Measurements from ENCODE around the gene NDEL1.

DNA sequence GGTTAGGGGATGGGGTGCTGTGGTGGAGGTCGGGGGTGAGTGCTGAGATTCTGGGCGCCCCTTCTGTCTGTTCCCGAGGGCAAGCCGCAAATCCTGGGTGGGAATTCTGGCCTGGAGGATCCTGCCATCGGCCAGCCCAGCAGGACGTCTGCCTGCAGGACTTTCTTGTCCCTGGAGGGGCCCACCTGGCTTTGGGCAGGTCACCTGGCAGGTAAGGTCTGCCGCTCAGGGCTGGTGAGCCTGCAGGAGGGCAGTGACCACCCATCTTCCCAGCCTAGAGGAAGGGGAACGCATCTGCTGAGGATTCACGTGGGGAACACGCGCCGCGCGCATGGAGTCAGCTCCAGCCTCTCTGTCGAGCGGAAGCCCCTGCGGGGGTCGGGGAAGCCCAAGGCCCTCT, 43.4 kb upstream of the NDEL1 start:
- TF ChIP-seq, protein P1, sequence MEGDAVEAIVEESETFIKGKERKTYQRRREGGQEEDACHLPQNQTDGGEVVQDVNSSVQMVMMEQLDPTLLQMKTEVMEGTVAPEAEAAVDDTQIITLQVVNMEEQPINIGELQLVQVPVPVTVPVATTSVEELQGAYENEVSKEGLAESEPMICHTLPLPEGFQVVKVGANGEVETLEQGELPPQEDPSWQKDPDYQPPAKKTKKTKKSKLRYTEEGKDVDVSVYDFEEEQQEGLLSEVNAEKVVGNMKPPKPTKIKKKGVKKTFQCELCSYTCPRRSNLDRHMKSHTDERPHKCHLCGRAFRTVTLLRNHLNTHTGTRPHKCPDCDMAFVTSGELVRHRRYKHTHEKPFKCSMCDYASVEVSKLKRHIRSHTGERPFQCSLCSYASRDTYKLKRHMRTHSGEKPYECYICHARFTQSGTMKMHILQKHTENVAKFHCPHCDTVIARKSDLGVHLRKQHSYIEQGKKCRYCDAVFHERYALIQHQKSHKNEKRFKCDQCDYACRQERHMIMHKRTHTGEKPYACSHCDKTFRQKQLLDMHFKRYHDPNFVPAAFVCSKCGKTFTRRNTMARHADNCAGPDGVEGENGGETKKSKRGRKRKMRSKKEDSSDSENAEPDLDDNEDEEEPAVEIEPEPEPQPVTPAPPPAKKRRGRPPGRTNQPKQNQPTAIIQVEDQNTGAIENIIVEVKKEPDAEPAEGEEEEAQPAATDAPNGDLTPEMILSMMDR (IDR thresholded peaks at IDR 0.05 in 2 of 3, conservative IDR thresholded peaks at IDR 0.05 in 1 of 3; ENCODE audit: borderline replicate concordance in 1 of 3, insufficient read depth in 1 of 3, low read depth in 2 of 3, low read length in 2 of 3) = no peak
- TF ChIP-seq POLR2A (IDR thresholded peaks at IDR 0.05; ENCODE audit: borderline replicate concordance, extremely low read depth, insufficient read depth, insufficient read length) (no peak), SP1 (IDR thresholded peaks at IDR 0.05; ENCODE audit: low read depth) (no peak), EZH2 (IDR thresholded peaks at IDR 0.05) (no peak), POLR2AphosphoS5 (IDR thresholded peaks at IDR 0.05; ENCODE audit: low read depth, low read length) (no peak), JUND (IDR thresholded peaks at IDR 0.05) (no peak), RAD21 (IDR thresholded peaks at IDR 0.05; ENCODE audit: low read depth) (no peak), EZH2phosphoT487 (IDR thresholded peaks at IDR 0.05; ENCODE audit: borderline replicate concordance) (no peak), SRF (IDR thresholded peaks at IDR 0.05; ENCODE audit: low read depth) (no peak)
- TF ChIP-seq, protein P2, sequence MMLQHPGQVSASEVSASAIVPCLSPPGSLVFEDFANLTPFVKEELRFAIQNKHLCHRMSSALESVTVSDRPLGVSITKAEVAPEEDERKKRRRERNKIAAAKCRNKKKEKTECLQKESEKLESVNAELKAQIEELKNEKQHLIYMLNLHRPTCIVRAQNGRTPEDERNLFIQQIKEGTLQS (IDR thresholded peaks at IDR 0.05) = no peak
- TF ChIP-seq, protein P3, sequence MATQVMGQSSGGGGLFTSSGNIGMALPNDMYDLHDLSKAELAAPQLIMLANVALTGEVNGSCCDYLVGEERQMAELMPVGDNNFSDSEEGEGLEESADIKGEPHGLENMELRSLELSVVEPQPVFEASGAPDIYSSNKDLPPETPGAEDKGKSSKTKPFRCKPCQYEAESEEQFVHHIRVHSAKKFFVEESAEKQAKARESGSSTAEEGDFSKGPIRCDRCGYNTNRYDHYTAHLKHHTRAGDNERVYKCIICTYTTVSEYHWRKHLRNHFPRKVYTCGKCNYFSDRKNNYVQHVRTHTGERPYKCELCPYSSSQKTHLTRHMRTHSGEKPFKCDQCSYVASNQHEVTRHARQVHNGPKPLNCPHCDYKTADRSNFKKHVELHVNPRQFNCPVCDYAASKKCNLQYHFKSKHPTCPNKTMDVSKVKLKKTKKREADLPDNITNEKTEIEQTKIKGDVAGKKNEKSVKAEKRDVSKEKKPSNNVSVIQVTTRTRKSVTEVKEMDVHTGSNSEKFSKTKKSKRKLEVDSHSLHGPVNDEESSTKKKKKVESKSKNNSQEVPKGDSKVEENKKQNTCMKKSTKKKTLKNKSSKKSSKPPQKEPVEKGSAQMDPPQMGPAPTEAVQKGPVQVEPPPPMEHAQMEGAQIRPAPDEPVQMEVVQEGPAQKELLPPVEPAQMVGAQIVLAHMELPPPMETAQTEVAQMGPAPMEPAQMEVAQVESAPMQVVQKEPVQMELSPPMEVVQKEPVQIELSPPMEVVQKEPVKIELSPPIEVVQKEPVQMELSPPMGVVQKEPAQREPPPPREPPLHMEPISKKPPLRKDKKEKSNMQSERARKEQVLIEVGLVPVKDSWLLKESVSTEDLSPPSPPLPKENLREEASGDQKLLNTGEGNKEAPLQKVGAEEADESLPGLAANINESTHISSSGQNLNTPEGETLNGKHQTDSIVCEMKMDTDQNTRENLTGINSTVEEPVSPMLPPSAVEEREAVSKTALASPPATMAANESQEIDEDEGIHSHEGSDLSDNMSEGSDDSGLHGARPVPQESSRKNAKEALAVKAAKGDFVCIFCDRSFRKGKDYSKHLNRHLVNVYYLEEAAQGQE (IDR thresholded peaks at IDR 0.05; ENCODE audit: low read depth) = no peak

All from HCT116 (cell line).